HepG2 (cell line): ENCODE results near the gene PDZD2. TPM values are rescaled to one million over a fixed set of nuclear protein-coding genes. Genes with fewer than 3 reads are reported as not detected.
A peak's percentile ranks its signal among the peaks of the same experiment; 100 is the strongest.

Source experiments
- ATAC-seq: fragments of 200-7000 bp; cut with Tn5 transposase; 3 replicates; pipeline ENCODE4 v1.9.1; 2020; ENCODE audit warnings: mild to moderate bottlenecking, moderate library complexity
- BruUV-seq: library from RNA; stranded (reverse); fragments of 400-500 nt; replicated peaks from 2 replicates; lab custom pipeline; 2021; lab: Mats Ljungman, UMichigan
- CTCF ChIA-PET: fragments of 300-600 bp; formaldehyde crosslinking; extraction: SDS; loops from one replicate; lab custom pipeline; 2021; ENCODE audit warnings: low total read pairs, inconsistent platforms, low intra/inter-chr PET ratio; lab: Yijun Ruan, JAX
- POLR2A ChIA-PET: fragments of 350-600 bp; sonication (Branson Sonifier 250); formaldehyde crosslinking; loops from one replicate; lab custom pipeline; 2020; ENCODE audit warnings: antibody characterized with exemption, inconsistent platforms; lab: Yijun Ruan, JAX
- DNase-seq: peaks from one replicate; pipeline ENCODE4 v3.0.0-alpha.2; 2015; ENCODE audit warnings: low spot score
- FAIRE-seq: peaks from 3 replicates; lab custom pipeline; 2011; peaks lifted over from hg19 to GRCh38; lab: Jason Lieb, UNC
- H2AFZ ChIP-seq: one replicate; pipeline ENCODE4 v1.6.1; 2011; ENCODE audit warnings: low read length, inconsistent platforms
- H3K27ac ChIP-seq: fragments of 300-600 bp; 3 replicates; pipeline ENCODE4 v1.8.0; 2011; ENCODE audit warnings: mixed run types, mild to moderate bottlenecking, mixed read lengths, low read length, inconsistent platforms; ENCODE audit not compliant: insufficient read depth; ENCODE audit errors: extremely low read length
- H3K27me3 ChIP-seq, 2 experiments: fragments of 200-600 bp in 1 of 2; 2 replicates in 1 of 2; 3 replicates in 1 of 2; pipeline versions ENCODE4 v1.6.0 to v1.8.0; 2011; ENCODE audit warnings: low read length in 2 of 2, mild to moderate bottlenecking in 2 of 2, moderate library complexity in 2 of 2, inconsistent platforms in 1 of 2; ENCODE audit not compliant: insufficient read depth in 2 of 2, control insufficient read depth in 1 of 2
- H3K36me3 ChIP-seq, 2 experiments: fragments of 200-600 bp in 1 of 2; replicated peaks in 1 of 2; 2 replicates in 1 of 2; 3 replicates in 1 of 2; pipeline versions ENCODE4 v1.5.1 to v1.8.0; 2011; ENCODE audit warnings: low read length in 2 of 2, inconsistent platforms in 1 of 2; ENCODE audit not compliant: insufficient read depth in 2 of 2, control insufficient read depth in 1 of 2
- H3K4me1 ChIP-seq: 2 replicates; pipeline ENCODE4 v1.5.1; 2012; ENCODE audit warnings: low read length, inconsistent platforms; ENCODE audit not compliant: insufficient read depth
- H3K4me2 ChIP-seq: 2 replicates; pipeline ENCODE4 v1.6.0; 2011; ENCODE audit warnings: low read depth, low read length, inconsistent platforms
- H3K4me3 ChIP-seq, 3 experiments: fragments of 200-600 bp in 1 of 3; sonication (generic), shearing (Covaris generic) in 1 of 3; replicated peaks in 1 of 3; 2 replicates each; pipeline ENCODE4 v1.5.1; 2011 to 2016; ENCODE audit warnings: low read length in 3 of 3, inconsistent platforms in 2 of 3, low read depth in 2 of 3, mild to moderate bottlenecking in 2 of 3, control low read depth in 1 of 3, mixed read lengths in 1 of 3; ENCODE audit not compliant: insufficient read depth in 1 of 3
- H3K79me2 ChIP-seq: one replicate; pipeline ENCODE4 v1.6.1; 2011; ENCODE audit warnings: low read length, inconsistent platforms; ENCODE audit not compliant: insufficient read depth
- H3K9ac ChIP-seq: 2 replicates; pipeline ENCODE4 v1.6.0; 2011; ENCODE audit warnings: mild to moderate bottlenecking, low read depth, low read length, inconsistent platforms; ENCODE audit not compliant: insufficient read depth
- H3K9me3 ChIP-seq: 2 replicates; pipeline ENCODE4 v1.5.1; 2012; ENCODE audit warnings: mild to moderate bottlenecking, low read length
- H4K20me1 ChIP-seq: 2 replicates; pipeline ENCODE4 v1.6.0; 2011; ENCODE audit warnings: inconsistent platforms, mild to moderate bottlenecking, low read length, moderate library complexity; ENCODE audit not compliant: insufficient read depth
- ARNT2 ChIP-seq: sonication (generic); formaldehyde crosslinking; IDR thresholded peaks from 2 replicates; pipeline ENCODE4 v1.8.0; 2022; ENCODE audit warnings: mild to moderate bottlenecking, low read depth, missing genetic modification reagents, moderate library complexity
- ATF7 ChIP-seq, 2 experiments: fragments of 450-650 bp in 1 of 2; sonication (generic) in 1 of 2; formaldehyde crosslinking in 1 of 2; IDR thresholded peaks; 2 replicates each; pipeline versions ENCODE4 v1.4.0 to v1.6.1; 2016 to 2020; ENCODE audit warnings: antibody characterized with exemption in 1 of 2, mild to moderate bottlenecking in 1 of 2, missing genetic modification reagents in 1 of 2
- BRD4 ChIP-seq: sonication (generic); formaldehyde crosslinking; IDR thresholded peaks from 2 replicates; pipeline ENCODE4 v1.4.0; 2020; ENCODE audit warnings: missing genetic modification reagents
- CREB1 ChIP-seq, 2 experiments: fragments of 450-650 bp in 1 of 2; IDR thresholded peaks; 2 replicates each; pipeline ENCODE4 v1.6.1; 2016 to 2017; ENCODE audit warnings: control low read depth in 1 of 2, mild to moderate bottlenecking in 1 of 2, missing compliant biosample characterization in 1 of 2, missing genetic modification characterization in 1 of 2
- GABPA ChIP-seq, 2 experiments: IDR thresholded peaks; 2 replicates each; pipeline ENCODE4 v1.6.1; 2011 to 2016; ENCODE audit warnings: low read depth in 2 of 2, low read length in 1 of 2, missing biosample characterization in 1 of 2, missing genetic modification characterization in 1 of 2
- HNF4A ChIP-seq: sonication (generic); formaldehyde crosslinking; IDR thresholded peaks from 2 replicates; pipeline ENCODE4 v1.4.0; 2020; ENCODE audit warnings: missing genetic modification reagents
- LCORL ChIP-seq, 2 experiments: fragments of 450-650 bp in 1 of 2; sonication (generic) in 1 of 2; formaldehyde crosslinking in 1 of 2; IDR thresholded peaks; 2 replicates each; pipeline versions ENCODE4 v1.5.0 to v1.6.1; 2017 to 2020; ENCODE audit warnings: antibody characterized with exemption in 1 of 2, missing genetic modification reagents in 1 of 2
- MBNL3 ChIP-seq: fragments of 250-450 bp; sonication (Bioruptor Pico); conservative IDR thresholded peaks from 2 replicates; pipeline ENCODE4 v1.8.0; 2022; ENCODE audit warnings: mild to moderate bottlenecking, inconsistent platforms
- MTA1 ChIP-seq: sonication (generic); formaldehyde crosslinking; IDR thresholded peaks from 2 replicates; pipeline ENCODE4 v1.4.0; 2020; ENCODE audit warnings: missing genetic modification reagents, mild to moderate bottlenecking, borderline replicate concordance
- NFKBIZ ChIP-seq: IDR thresholded peaks from 2 replicates; pipeline ENCODE4 v1.6.1; 2018; ENCODE audit warnings: missing genetic modification reagents, missing compliant biosample characterization
- RARA ChIP-seq: IDR thresholded peaks from 2 replicates; pipeline ENCODE4 v1.6.1; 2016; ENCODE audit warnings: missing genetic modification reagents, missing compliant biosample characterization
- SETDB1 ChIP-seq: sonication (generic); formaldehyde crosslinking; IDR thresholded peaks from 2 replicates; pipeline ENCODE4 v1.5.1; 2020; ENCODE audit warnings: missing genetic modification reagents, mild to moderate bottlenecking, borderline replicate concordance
- TOE1 ChIP-seq: sonication (generic); formaldehyde crosslinking; IDR thresholded peaks from 2 replicates; pipeline ENCODE4 v1.4.0; 2020; ENCODE audit warnings: mild to moderate bottlenecking, missing genetic modification reagents
- YEATS2 ChIP-seq: sonication (generic); formaldehyde crosslinking; IDR thresholded peaks from 2 replicates; pipeline ENCODE4 v1.4.0; 2020; ENCODE audit warnings: missing genetic modification reagents, borderline replicate concordance
- ZFP36L1 ChIP-seq: sonication (generic); formaldehyde crosslinking; IDR thresholded peaks from 2 replicates; pipeline ENCODE4 v1.8.0; 2022; ENCODE audit warnings: mild to moderate bottlenecking, missing genetic modification reagents, moderate library complexity
- ZKSCAN5 ChIP-seq: sonication (generic); formaldehyde crosslinking; IDR thresholded peaks from 2 replicates; pipeline ENCODE4 v1.5.1; 2020; ENCODE audit warnings: mild to moderate bottlenecking, missing genetic modification reagents
- ZMYM2 ChIP-seq: sonication (generic); formaldehyde crosslinking; IDR thresholded peaks from 2 replicates; pipeline ENCODE4 v1.8.0; 2022; ENCODE audit warnings: mild to moderate bottlenecking, missing genetic modification reagents
- ZNF264 ChIP-seq: sonication (generic); formaldehyde crosslinking; IDR thresholded peaks from 2 replicates; pipeline ENCODE4 v1.4.0; 2020; ENCODE audit warnings: missing genetic modification reagents
- ZNF83 ChIP-seq: sonication (generic); formaldehyde crosslinking; IDR thresholded peaks from 2 replicates; pipeline ENCODE4 v1.4.0; 2020; ENCODE audit warnings: missing genetic modification reagents, mild to moderate bottlenecking, borderline replicate concordance
- WGBS: methylation state at CpG from one replicate; pipeline ENCODE4 v1.1.6; 2017; ENCODE audit warnings: low lambda C conversion rate; 5-methylcytosine and 5-hydroxymethylcytosine counted together
- in situ Hi-C: cut with HindIII; loops from 2 replicates; pipeline ENCODE4 v1.10.0; 2017; ENCODE audit warnings: low pct_unique_long_range_greater_than_20kb; ENCODE audit not compliant: extremely low pct_ligation_motif_present
- intact Hi-C: fragments of 100-400 bp; cut with micrococcal nuclease; formaldehyde crosslinking; loops from one replicate; pipeline ENCODE4 v1.10.0; 2022; ENCODE audit not compliant: unreplicated experiment
- polyA plus RNA-seq, 8 experiments: library from polyadenylated mRNA; depleted of rRNA in 3 of 8; stranded (reverse) in 7 of 8; unstranded in 1 of 8; fragments of >200 nt; fragmentation: Illumina TruSeq in 4 of 8; extraction: Trizol in 4 of 8; gene quantifications; 2 replicates each; pipeline versions ENCODE4 v1.2.1 to v1.2.3, GENCODE V29; 2011 to 2016; ENCODE audit warnings: low read depth in 4 of 8, missing spikeins in 1 of 8, mixed read lengths in 1 of 8; ENCODE audit not compliant: insufficient read depth in 1 of 8
- total RNA-seq, 5 experiments: library from RNA; depleted of rRNA; stranded (reverse); fragments of >200 nt; fragmentation: Illumina TruSeq; extraction: Trizol; gene quantifications; 2 replicates each; pipeline ENCODE4 v1.2.3, GENCODE V29; 2016; ENCODE audit warnings: low read depth in 1 of 5
- TF ChIP-seq, protein P1 (sequence below): sonication (generic); formaldehyde crosslinking; IDR thresholded peaks from 2 replicates; pipeline ENCODE4 v1.4.0; 2020; ENCODE audit warnings: missing genetic modification reagents

Gene PDZD2
- total and polyA plus RNA-seq, 2 of the 13 experiments (the other 11 are each of a cell fraction or from before 2014, with no cell fraction given), result 0.04 TPM; not detected in 1

DNA sequence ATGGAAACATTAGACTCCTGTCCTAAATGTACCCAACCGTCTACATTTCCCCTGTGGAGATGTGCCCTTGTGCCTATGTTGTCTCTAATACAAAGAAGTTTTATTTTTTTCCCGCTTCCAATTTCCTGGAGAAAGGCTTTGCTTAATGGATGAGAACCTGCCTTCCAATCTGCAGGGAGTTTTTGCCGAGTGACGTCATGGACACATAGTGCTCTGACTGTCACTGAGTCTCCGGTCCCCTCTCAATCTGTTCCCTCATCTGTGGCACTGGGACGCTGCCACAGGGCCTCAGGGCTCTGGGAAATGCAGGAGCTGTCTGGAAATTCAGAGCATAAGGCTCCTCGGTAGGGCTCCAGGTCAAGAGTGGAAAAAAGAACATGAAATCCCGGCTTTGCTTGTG lies 144.8 kb downstream of the PDZD2 start:
- Histone ChIP-seq H3K27me3 (peaks cover 0 to 15% of the 10 kb centered on the region in 2 experiments; a peak in 2 of 5 replicates), H3K4me2 (no peak overlapping the region), H3K36me3 (no peaks in the 10 kb centered on the region), H3K4me1 (no peaks in the 10 kb centered on the region), H3K79me2 (no peaks in the 10 kb centered on the region), H2AFZ (no peak overlapping the region), H3K4me3 (no peak overlapping the region), H3K9me3 (no peaks in the 10 kb centered on the region), H3K27ac (no peak overlapping the region), H3K9ac (no peak overlapping the region), H4K20me1 (no peaks in the 10 kb centered on the region)
- DNase-seq, result no peak
- in situ Hi-C loops (no loop called here), intact Hi-C loops (no loop called here)
- no peak for ATAC-seq
- WGBS, result 10% methylated on average over 8 of the region's 8 CpGs
- CTCF ChIA-PET, result no interaction called here
- no peak for FAIRE-seq
- POLR2A ChIA-PET, result no interaction called here
- TF ChIP-seq ATF7 (IDR thresholded peaks at IDR 0.05) (peak; percentile 97), ATF7 (CRISPR knock-in tag; IDR thresholded peaks at IDR 0.05) (no peak), CREB1 (IDR thresholded peaks at IDR 0.05) (peak; percentile 95), CREB1 (CRISPR knock-in tag; IDR thresholded peaks at IDR 0.05) (no peak), ZFP36L1 (no peak), GABPA (IDR thresholded peaks at IDR 0.05; ENCODE audit: low read depth, low read length) (no peak), GABPA (CRISPR knock-in tag; IDR thresholded peaks at IDR 0.05; ENCODE audit: low read depth) (no peak)
- no TSS peak for BruUV-seq

DNA sequence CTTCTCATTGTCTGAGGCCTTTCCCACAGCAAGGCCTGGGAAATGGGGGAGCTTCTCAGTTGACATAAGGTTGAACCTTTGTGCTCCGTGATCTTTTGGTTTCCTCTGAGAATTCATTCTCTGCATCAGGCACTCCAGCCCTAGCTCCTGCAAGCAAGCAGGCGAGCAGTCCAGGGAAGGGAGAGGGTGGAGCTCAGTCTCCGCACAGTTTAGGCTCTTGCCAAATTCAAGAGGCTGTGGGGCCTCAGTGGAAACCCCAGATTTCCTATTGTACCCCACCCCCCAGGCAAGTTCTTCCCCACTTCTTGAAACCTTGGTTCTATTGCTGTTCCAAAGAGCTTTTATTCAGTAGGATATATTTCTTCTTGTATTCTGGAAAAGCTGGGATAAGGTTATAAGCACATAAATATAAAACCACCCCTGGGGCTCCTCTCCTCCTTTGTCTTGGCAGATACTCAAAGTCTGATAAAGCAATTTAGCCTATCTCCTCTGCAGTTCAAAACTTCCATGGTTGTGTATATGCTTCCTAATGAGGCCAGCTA lies 147.2 kb downstream of the PDZD2 start:
- DNase-seq, result no peak
- CTCF ChIA-PET, result no interaction called here
- in situ Hi-C loops, result no loop called here
- H3K4me1 ChIP-seq, result no peaks in the 10 kb centered on the region
- BruUV-seq, result no TSS peak
- H3K9ac ChIP-seq, result no peak overlapping the region
- no peaks in the 10 kb centered on the region for H3K9me3 ChIP-seq
- no peak for ATAC-seq
- H3K27ac ChIP-seq, result no peak overlapping the region
- no peaks in the 10 kb centered on the region for H4K20me1 ChIP-seq
- no peak overlapping the region for H3K4me3 ChIP-seq
- peaks cover 0 to 5% of the 10 kb centered on the region in 2 experiments; a peak in 2 of 5 replicates for H3K27me3 ChIP-seq
- intact Hi-C loops, result no loop called here
- H3K36me3 ChIP-seq, result no peaks in the 10 kb centered on the region
- H3K4me2 ChIP-seq, result no peak overlapping the region
- FAIRE-seq, result no peak
- POLR2A ChIA-PET, result no interaction called here
- H3K79me2 ChIP-seq, result no peaks in the 10 kb centered on the region
- H2AFZ ChIP-seq, result no peak overlapping the region
- 5% methylated on average over 3 of the region's 3 CpGs for WGBS
- TF ChIP-seq MBNL3 (CRISPR knock-in tag) (no peak), LCORL (IDR thresholded peaks at IDR 0.05) (no peak), LCORL (CRISPR knock-in tag; IDR thresholded peaks at IDR 0.05) (no peak), YEATS2 (no peak), MTA1 (CRISPR knock-in tag) (no peak), ARNT2 (CRISPR knock-in tag) (no peak), ZNF264 (CRISPR knock-in tag) (no peak), SETDB1 (CRISPR knock-in tag) (no peak), RARA (no peak), ZMYM2 (CRISPR knock-in tag) (no peak), BRD4 (CRISPR knock-in tag) (no peak), ZKSCAN5 (CRISPR knock-in tag) (no peak), HNF4A (CRISPR knock-in tag) (no peak), ZNF83 (CRISPR knock-in tag) (no peak), NFKBIZ (CRISPR knock-in tag) (no peak), TOE1 (CRISPR knock-in tag) (no peak)
- TF ChIP-seq, protein P1, sequence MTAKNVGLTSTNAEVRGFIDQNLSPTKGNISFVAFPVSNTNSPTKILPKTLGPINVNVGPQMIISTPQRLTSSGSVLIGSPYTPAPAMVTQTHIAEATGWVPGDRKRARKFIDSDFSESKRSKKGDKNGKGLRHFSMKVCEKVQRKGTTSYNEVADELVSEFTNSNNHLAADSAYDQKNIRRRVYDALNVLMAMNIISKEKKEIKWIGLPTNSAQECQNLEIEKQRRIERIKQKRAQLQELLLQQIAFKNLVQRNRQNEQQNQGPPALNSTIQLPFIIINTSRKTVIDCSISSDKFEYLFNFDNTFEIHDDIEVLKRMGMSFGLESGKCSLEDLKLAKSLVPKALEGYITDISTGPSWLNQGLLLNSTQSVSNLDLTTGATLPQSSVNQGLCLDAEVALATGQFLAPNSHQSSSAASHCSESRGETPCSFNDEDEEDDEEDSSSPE, result no peak
